ENCODE results near the gene LYZ. TPM values are rescaled to one million over a fixed set of nuclear protein-coding genes. Genes with fewer than 3 reads are reported as not detected.

The LYZ gene
- total and polyA plus RNA-seq, 2 donors (not counting 3 experiments of a cell fraction or from before 2014, with no cell fraction given) = not detected

DNA sequence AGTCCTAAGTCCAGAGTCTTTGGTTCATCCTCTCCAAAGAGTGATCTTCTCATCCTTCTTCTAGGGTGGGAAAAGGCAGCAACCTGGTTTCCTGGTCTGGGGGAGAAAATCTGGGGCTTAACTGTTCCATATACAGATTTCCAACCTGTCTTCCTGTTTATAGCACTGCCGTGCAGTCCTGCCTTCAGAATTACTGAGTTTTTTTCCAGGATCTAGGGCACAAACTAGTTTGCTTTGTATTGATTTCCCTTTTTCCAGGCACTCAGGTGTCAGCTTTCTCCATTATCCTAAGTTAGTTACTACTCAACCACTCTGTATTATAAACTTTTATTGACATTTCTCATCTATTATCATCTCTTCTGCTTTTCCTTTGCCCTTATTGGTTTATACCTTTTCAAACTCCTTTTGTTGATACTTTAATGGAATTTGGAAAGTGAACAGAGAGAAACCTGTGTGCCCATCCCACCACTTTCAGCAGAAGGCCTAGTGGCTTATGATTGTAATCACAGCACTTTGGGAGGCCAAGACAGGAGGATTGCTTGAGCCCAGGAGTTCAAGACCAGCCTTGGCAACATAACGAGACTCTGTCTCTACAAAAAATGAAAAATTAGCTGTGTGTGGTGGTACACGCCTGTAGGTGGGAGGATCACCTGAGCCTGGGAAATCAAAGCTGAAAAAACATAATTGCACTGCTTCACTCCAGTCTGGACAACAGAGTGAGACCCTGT, 4.1 kb upstream of the LYZ start:
- H3K27ac ChIP-seq (ENCODE audit: insufficient read depth, low read depth, low read length) = no peak overlapping the region
- intact Hi-C loops (cut with micrococcal nuclease) (no loop called here), dilution Hi-C loops (cut with MboI; ENCODE audit: extremely low pct_ligation_motif_present, low sequenced_read_pairs) (no loop called here)
- no TSS peak for BruUV-seq (replicated peaks)
- H3K4me1 ChIP-seq (ENCODE audit: control insufficient read depth, extremely low read depth, insufficient read depth, low read length) = no peaks in the 10 kb centered on the region
- FAIRE-seq (no peak), DNase-seq (ENCODE audit: low read depth, low spot score) (no peak)
- ChIA-PET CTCF (interaction anchor here (0.6 kb wide), 1 partner anchor 13 kb away, joined by 7 read pairs; no protein-coding TSS in a partner anchor), POLR2A (no interaction called here)
- TF ChIP-seq GATA2 (IDR thresholded peaks at IDR 0.05; ENCODE audit: insufficient read depth, insufficient read length, low read depth, low read length) (no peak), JUN (IDR thresholded peaks at IDR 0.05; ENCODE audit: borderline replicate concordance, insufficient read depth, insufficient read length, low read depth) (no peak), POLR2A (IDR thresholded peaks at IDR 0.05; ENCODE audit: low read depth, low read length) (no peak), POLR2AphosphoS5 (IDR thresholded peaks at IDR 0.05; ENCODE audit: insufficient read depth, low read depth, low read length) (no peak), FOS (IDR thresholded peaks at IDR 0.05; ENCODE audit: borderline replicate concordance, insufficient read depth, low read length) (no peak), EZH2 (IDR thresholded peaks at IDR 0.05; ENCODE audit: borderline replicate concordance, low read depth, low read length, severe bottlenecking) (no peak), MYC (IDR thresholded peaks at IDR 0.05; ENCODE audit: low read depth, low read length) (no peak)
- TF ChIP-seq, protein P1, sequence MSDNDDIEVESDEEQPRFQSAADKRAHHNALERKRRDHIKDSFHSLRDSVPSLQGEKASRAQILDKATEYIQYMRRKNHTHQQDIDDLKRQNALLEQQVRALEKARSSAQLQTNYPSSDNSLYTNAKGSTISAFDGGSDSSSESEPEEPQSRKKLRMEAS (IDR thresholded peaks at IDR 0.05; ENCODE audit: insufficient read depth, insufficient read length) = no peak
- TF ChIP-seq, protein P2, sequence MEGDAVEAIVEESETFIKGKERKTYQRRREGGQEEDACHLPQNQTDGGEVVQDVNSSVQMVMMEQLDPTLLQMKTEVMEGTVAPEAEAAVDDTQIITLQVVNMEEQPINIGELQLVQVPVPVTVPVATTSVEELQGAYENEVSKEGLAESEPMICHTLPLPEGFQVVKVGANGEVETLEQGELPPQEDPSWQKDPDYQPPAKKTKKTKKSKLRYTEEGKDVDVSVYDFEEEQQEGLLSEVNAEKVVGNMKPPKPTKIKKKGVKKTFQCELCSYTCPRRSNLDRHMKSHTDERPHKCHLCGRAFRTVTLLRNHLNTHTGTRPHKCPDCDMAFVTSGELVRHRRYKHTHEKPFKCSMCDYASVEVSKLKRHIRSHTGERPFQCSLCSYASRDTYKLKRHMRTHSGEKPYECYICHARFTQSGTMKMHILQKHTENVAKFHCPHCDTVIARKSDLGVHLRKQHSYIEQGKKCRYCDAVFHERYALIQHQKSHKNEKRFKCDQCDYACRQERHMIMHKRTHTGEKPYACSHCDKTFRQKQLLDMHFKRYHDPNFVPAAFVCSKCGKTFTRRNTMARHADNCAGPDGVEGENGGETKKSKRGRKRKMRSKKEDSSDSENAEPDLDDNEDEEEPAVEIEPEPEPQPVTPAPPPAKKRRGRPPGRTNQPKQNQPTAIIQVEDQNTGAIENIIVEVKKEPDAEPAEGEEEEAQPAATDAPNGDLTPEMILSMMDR (IDR thresholded peaks at IDR 0.05; ENCODE audit: extremely low read depth in 1 of 2, insufficient read depth in 1 of 2, low read depth in 1 of 2, low read length in 2 of 2) = no peak
- H3K4me2 ChIP-seq (ENCODE audit: insufficient read depth, low read length) = no peak overlapping the region
- no peaks in the 10 kb centered on the region for H3K79me2 ChIP-seq (ENCODE audit: control insufficient read depth, insufficient read depth, low read length)
- H3K4me3 ChIP-seq (replicated peaks in 1 of 3; ENCODE audit: insufficient read depth in 1 of 3, low read depth in 1 of 3, low read length in 3 of 3) = no peak overlapping the region
- no peaks in the 10 kb centered on the region for H3K9me3 ChIP-seq (replicated peaks; ENCODE audit: control insufficient read depth, insufficient read depth, low read length)
- no peak overlapping the region for H2AFZ ChIP-seq (ENCODE audit: low read depth, low read length)
- no peaks in the 10 kb centered on the region for H3K36me3 ChIP-seq (ENCODE audit: control insufficient read depth in 2 of 2, extremely low read depth in 1 of 2, insufficient read depth in 2 of 2, low read length in 2 of 2)
- no peak overlapping the region for H3K9ac ChIP-seq (replicated peaks; ENCODE audit: extremely low read depth, insufficient read depth, low read length)
- H3K27me3 ChIP-seq (ENCODE audit: control insufficient read depth in 2 of 2, insufficient read depth in 2 of 2, low read length in 2 of 2) = peaks cover 12 to 17% of the 10 kb centered on the region in 2 experiments
- H4K20me1 ChIP-seq (replicated peaks; ENCODE audit: control insufficient read depth, extremely low read depth, insufficient read depth, low read length) = no peaks in the 10 kb centered on the region
- H3K9me1 ChIP-seq (replicated peaks; ENCODE audit: control insufficient read depth, extremely low read depth, insufficient read depth, low read length) = no peaks in the 10 kb centered on the region
